ENCODE results near the gene ZBED6.

GRCh38 chr1:203797948-203798655, 2.7 kb downstream of the ZBED6 start:
- no peak for TF ChIP-seq POLR2A (IDR thresholded peaks at IDR 0.05)
- no peak for TF ChIP-seq CTCF (IDR thresholded peaks at IDR 0.05)

Data from ovary (tissue), 3 donors.